Caki2 (cell line): ENCODE results near the gene ALDH1A2. TPM values are rescaled to one million over a fixed set of nuclear protein-coding genes. Genes with fewer than 3 reads are reported as not detected.

Source experiments
- total RNA-seq: library from RNA; depleted of rRNA; stranded (reverse); fragments of >200 nt; shearing (Covaris generic); gene quantifications from 2 replicates; pipeline ENCODE4 v1.2.3, GENCODE V29; 2014; ENCODE audit warnings: low replicate concordance; rRNA removed

Gene ALDH1A2
- total RNA-seq, 1 experiment from 2014 or later, result 0.81 TPM

Other genes with a start within 250 kb of the ALDH1A2 start
- gene AQP9, start 72.7 kb upstream of the ALDH1A2 start, total RNA-seq, result not detected in 2 replicates